IMR-90 (cell line): ENCODE measurements around the gene SH3BGRL3.

ENCODE experiments used
- BHLHE40 ChIP-seq: fragments of 150-350 bp; IDR thresholded peaks from 2 replicates; pipeline ENCODE4 v1.6.1; 2016; ENCODE audit warnings: mild to moderate bottlenecking, low read depth, low read length
- CEBPB ChIP-seq: IDR thresholded peaks from 2 replicates; pipeline ENCODE4 v1.6.1; 2012; ENCODE audit warnings: low read depth, low read length, improper control_type of control experiment
- CHD1 ChIP-seq: IDR thresholded peaks from 2 replicates; pipeline ENCODE4 v1.6.1; 2012; ENCODE audit warnings: low read depth, low read length, improper control_type of control experiment
- CTCF ChIP-seq: conservative IDR thresholded peaks from 2 replicates; pipeline ENCODE4 v1.5.1; 2012; ENCODE audit warnings: mild to moderate bottlenecking, low read depth, low read length, improper control_type of control experiment
- FOS ChIP-seq: fragments of 150-350 bp; IDR thresholded peaks from 2 replicates; pipeline ENCODE4 v1.6.1; 2016; ENCODE audit warnings: low read depth, low read length
- MAZ ChIP-seq: IDR thresholded peaks from 2 replicates; pipeline ENCODE4 v1.6.1; 2012; ENCODE audit warnings: low read depth, mild to moderate bottlenecking, low read length, improper control_type of control experiment, moderate library complexity, borderline replicate concordance
- MXI1 ChIP-seq: IDR thresholded peaks from 2 replicates; pipeline ENCODE4 v1.6.1; 2012; ENCODE audit warnings: low read depth, mild to moderate bottlenecking, low read length, moderate library complexity, borderline replicate concordance
- NFE2L2 ChIP-seq: fragments of 150-350 bp; IDR thresholded peaks from 2 replicates; pipeline ENCODE4 v1.6.1; 2016; ENCODE audit warnings: low read depth, mild to moderate bottlenecking, low read length
- POLR2A ChIP-seq: IDR thresholded peaks from 2 replicates; pipeline ENCODE4 v1.6.1; 2012; ENCODE audit warnings: mild to moderate bottlenecking, low read depth, low read length
- RAD21 ChIP-seq: IDR thresholded peaks from 2 replicates; pipeline ENCODE4 v1.6.1; 2012; ENCODE audit warnings: low read length, improper control_type of control experiment
- RCOR1 ChIP-seq: IDR thresholded peaks from 2 replicates; pipeline ENCODE4 v1.6.1; 2012; ENCODE audit warnings: mild to moderate bottlenecking, low read length, improper control_type of control experiment; ENCODE audit not compliant: insufficient replicate concordance
- RFX5 ChIP-seq: IDR thresholded peaks from 2 replicates; pipeline ENCODE4 v1.8.0; 2012; ENCODE audit warnings: low read depth, mild to moderate bottlenecking, low read length, moderate library complexity
- SMC3 ChIP-seq: fragments of 150-350 bp; IDR thresholded peaks from 2 replicates; pipeline ENCODE4 v1.6.1; 2016; ENCODE audit warnings: low read depth, mild to moderate bottlenecking, antibody characterized with exemption, low read length, moderate library complexity
- USF2 ChIP-seq: fragments of 150-350 bp; IDR thresholded peaks from 2 replicates; pipeline ENCODE4 v1.6.1; 2017; ENCODE audit warnings: mild to moderate bottlenecking, antibody characterized with exemption, low read length, low read depth

- TF ChIP-seq USF2 (no peak), CHD1 (no peak), SMC3 (no peak), RCOR1 (no peak), RFX5 (no peak), CTCF (no peak), RAD21 (no peak), POLR2A (no peak), MAZ (no peak), CEBPB (no peak), BHLHE40 (peak; percentile 61; the same call in 1 of the 2 replicates), FOS (peak; percentile 81), MXI1 (no peak), NFE2L2 (no peak)
Measured at GRCh38 chr1:26276432-26276838, 3.5 kb upstream of the SH3BGRL3 start.
